GM10847 (cell line): ENCODE measurements around the gene CSTB.

Experiments
- POLR2A ChIP-seq: IDR thresholded peaks from 2 replicates; pipeline ENCODE4 v1.6.1; 2011; ENCODE audit not compliant: insufficient read length; ENCODE audit errors: extremely low read depth

The CSTB gene

DNA sequence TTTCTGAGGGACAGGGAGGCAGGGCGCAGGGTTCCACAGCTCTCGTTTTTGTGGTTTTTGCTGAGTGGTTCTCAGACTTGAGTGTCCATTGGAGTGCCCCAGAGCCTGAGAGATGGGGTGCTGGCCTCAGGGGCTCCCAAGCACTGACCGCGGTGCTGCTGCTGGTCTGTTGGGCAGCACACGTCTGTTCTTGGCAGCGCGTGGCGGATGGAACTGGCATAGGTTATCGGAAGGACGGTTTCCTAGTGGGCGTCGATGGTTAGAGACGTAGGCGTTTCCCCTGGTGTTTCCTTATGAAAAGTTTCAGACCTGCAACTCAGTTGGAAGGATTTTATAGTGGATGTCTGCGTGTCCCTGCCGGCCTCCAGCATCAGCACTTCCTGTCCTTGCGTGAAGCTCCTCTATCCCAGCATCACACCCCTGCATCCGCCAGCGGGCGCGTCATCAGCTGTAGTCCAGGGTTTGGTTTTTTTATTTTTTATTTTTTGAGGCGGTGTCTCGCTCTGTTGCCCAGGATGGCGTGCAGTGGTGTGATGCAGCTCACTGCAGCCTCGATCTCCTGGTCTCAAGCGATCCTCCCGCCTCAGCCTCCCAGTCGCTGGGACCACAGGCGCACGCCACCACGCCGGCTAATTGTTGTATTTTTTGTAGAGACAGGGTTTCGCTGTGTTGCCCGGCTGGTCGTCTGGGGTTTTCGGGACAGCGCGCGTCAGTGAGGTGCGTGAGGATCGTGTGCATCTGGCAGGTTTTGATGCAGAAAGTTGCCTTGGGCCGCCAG lies 25.1 kb upstream of the CSTB start:
- no peak for TF ChIP-seq POLR2A

DNA sequence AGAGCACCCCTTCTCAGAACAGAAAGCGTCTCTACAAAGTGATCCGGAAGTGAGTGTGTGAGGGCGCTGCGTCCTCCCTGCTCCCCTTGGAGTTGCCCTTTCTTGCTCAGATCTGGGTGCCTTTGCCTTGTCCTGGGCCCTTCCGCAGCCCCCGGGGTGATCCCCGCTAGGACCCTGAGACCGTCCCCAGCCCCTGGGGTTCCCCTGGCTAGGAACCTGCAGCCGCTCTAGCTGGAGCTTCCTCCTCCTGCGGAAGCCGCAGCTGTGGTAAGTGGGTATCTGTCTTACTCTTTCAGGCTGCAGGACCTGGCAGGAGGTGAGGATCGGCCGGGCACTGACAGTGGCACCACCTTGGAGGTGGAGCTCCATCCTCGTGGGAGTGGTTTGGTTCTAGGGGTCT lies 24.5 kb upstream of the CSTB start:
- no peak for TF ChIP-seq POLR2A

GRCh38 chr21:43800124-43800523 lies 24.0 kb upstream of the CSTB start:
- no peak for TF ChIP-seq POLR2A

GRCh38 chr21:43799301-43799840 lies 23.3 kb upstream of the CSTB start:
- TF ChIP-seq POLR2A = no peak

DNA sequence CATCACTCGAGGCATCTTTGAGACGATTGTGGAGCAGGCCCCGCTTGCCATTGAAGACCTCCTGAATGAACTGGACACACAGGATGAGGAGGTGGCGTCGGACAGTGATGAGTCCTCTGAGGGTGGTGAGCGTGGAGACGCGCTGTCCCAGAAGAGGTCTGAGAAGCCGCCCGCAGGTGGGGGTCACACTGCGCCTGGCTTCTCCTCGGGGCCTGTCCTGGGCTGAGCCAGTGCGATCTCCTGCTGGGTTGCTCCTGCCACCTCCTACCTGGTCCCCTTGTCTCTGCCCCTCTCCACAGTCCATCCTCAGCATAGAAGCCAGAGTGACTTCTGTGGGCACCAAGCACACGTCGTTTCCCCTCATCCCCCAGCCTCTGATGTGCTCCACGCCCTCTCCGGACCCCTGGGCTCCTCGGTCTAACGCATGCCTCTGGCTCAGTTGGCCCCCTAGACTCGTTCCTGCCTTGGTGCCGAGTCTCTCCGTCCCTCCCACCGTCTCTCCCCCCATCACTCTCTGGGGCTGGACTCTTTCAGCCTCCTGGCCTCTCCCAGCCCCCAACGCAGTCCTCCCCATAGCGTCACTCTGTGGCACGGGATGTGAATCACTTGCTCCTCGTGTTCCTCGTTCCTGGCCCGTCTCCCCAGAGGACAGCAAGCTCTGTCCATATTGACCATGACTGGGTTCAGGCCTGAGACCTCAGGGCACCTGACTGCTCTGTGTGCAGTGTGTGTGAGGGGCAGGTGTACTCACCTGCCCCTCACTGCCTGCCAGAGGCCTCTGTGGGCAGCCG lies 22.0 kb upstream of the CSTB start:
- no peak for TF ChIP-seq POLR2A

DNA sequence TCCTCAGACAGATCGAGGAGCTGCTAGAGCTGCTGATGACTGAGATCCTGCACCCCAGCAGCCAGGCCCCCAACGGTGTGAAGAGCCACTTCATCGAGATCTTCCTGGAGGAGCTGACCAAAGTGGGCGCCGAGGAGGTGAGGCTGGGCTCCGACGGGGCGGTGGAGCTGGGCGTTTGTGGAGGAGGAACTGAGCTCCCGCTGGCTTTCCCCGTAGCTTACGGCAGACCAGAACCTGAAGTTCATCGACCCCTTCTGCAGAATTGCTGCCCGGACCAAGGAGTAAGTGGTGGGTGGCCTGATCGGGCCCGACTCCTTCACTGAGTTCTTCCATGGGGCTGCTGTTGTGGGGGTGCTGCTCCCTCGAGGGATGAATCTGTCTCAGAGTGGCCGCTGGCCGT lies 21.3 kb upstream of the CSTB start:
- TF ChIP-seq POLR2A = no peak

- no peak for TF ChIP-seq POLR2A
These were observed 18.7 kb upstream of the CSTB start for GRCh38 chr21:43794857-43795256.

DNA sequence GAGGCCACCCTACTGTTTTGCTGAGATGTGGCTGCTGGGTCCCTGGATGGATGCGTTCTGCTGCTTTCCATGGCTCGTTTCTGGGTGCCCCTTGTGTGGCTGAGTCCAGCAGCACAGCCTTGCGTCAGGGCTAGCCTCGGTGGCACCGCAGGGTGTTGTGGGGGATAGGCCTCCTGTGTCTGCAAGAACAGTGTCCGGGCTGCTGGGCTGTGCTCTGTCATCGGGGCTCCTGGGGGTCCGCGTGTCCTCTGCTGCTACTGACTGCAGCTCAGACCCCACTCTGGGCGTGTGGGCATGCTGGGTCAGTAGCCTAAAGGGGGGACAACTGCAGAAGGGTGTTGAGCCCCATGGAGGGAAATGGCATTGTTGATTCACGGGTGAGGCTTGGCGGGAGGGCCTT lies 18.2 kb upstream of the CSTB start:
- no peak for TF ChIP-seq POLR2A

GRCh38 chr21:43793243-43793642 lies 17.1 kb upstream of the CSTB start:
- no peak for TF ChIP-seq POLR2A

- no peak for TF ChIP-seq POLR2A
These were observed 16.3 kb upstream of the CSTB start for GRCh38 chr21:43792406-43792805.

DNA sequence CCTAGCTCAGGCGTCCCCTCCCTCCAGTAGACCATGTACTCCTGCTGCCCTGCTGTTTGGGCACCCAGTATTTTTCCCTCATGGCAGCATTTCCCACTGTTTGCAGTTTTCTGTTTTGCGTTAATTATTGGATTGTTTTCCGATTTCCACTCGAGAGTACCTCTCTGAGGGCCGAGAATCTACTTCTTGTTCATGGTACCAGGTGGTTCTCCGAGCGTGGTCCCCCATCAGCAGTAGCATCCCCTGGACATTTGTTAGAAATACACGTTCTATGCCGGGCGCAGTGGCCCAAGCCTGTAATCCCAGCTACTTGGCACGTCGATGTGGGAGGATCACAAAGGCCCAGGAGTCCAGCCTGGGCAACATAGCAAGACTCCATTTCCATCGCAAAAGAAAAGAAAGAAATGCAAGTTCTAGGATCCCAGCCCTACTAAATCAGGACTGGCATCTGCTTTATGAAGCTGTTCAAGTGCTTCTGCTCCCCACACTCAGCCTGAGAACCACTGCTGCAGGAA lies 14.0 kb upstream of the CSTB start:
- TF ChIP-seq POLR2A = no peak

GRCh38 chr21:43789276-43790009 lies 13.3 kb upstream of the CSTB start, which contains the start of gene RRP1:
Gene RRP1 (plus strand): TSS chr21:43789577. CDS start chr21:43789630, 53 bp downstream.
- TF ChIP-seq POLR2A = peak; percentile 84

DNA sequence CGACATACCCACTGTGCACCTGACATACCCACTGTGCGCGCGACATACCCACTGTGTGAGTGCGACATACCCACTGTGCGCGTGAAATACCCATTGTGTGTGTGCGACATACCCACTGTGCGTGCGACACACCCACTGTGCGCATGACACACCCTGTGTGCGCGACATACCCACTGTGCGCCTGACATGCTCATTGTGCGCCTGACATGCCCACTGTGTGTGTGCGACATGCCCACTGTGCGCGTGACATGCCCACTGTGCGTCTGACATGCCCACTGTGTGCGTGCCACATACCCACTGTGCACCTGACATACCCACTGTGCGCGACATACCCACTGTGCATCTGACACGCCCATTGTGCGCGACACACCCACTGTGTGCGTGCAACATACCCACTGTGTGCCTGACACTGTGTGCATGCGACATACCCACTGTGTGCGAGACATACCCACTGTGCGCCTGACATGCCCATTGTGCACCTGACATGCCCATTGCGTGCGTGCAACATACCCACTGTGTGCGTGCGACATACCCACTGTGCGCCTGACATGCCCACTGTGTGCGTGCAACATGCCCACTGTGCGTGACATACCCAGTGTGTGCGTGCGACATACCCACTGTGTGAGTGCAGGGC lies 10.8 kb upstream of the CSTB start:
- no peak for TF ChIP-seq POLR2A

GRCh38 chr21:43786300-43786806 lies 10.2 kb upstream of the CSTB start:
- TF ChIP-seq POLR2A = no peak

DNA sequence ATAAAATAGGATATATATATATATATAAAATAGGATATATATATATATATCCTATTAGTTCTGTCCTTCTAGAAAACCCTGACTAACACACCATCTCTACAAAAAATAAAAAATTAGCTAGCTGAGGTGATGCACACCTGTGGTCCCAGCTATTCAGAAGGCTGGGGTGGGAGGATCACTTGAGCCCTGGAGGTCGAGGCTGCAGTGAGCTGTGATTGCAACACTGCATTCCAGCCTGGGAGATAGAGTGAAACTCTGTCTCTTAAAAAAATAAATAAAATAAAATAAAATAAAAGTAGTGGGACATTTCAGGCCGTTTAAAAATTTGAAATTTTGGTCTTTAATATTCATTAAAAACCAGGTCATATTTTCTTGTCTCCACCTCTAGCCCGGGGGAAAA lies 9.0 kb upstream of the CSTB start:
- no peak for TF ChIP-seq POLR2A

- no peak for TF ChIP-seq POLR2A
These were observed 7.1 kb upstream of the CSTB start for GRCh38 chr21:43783098-43783700.
